ENCODE data around the gene ANAPC2.

- TF ChIP-seq CTCF (IDR thresholded peaks at IDR 0.05; ENCODE audit: low read depth, low read length): no peak
- TF ChIP-seq POLR2A (IDR thresholded peaks at IDR 0.05; ENCODE audit: extremely low read depth, insufficient read length): no peak
- no peak for TF ChIP-seq MAX (IDR thresholded peaks at IDR 0.05; ENCODE audit: low read depth, low read length)
- TF ChIP-seq MYC (IDR thresholded peaks at IDR 0.05; ENCODE audit: low read depth, low read length): no peak
Observed at GRCh38 chr9:137216188-137216965, 28.0 kb upstream of the ANAPC2 start.
